Measurements from ENCODE around the gene ANKMY1.
A peak's percentile ranks its signal among the peaks of the same experiment; 100 is the strongest.

ANKMY1 gene, protein sequence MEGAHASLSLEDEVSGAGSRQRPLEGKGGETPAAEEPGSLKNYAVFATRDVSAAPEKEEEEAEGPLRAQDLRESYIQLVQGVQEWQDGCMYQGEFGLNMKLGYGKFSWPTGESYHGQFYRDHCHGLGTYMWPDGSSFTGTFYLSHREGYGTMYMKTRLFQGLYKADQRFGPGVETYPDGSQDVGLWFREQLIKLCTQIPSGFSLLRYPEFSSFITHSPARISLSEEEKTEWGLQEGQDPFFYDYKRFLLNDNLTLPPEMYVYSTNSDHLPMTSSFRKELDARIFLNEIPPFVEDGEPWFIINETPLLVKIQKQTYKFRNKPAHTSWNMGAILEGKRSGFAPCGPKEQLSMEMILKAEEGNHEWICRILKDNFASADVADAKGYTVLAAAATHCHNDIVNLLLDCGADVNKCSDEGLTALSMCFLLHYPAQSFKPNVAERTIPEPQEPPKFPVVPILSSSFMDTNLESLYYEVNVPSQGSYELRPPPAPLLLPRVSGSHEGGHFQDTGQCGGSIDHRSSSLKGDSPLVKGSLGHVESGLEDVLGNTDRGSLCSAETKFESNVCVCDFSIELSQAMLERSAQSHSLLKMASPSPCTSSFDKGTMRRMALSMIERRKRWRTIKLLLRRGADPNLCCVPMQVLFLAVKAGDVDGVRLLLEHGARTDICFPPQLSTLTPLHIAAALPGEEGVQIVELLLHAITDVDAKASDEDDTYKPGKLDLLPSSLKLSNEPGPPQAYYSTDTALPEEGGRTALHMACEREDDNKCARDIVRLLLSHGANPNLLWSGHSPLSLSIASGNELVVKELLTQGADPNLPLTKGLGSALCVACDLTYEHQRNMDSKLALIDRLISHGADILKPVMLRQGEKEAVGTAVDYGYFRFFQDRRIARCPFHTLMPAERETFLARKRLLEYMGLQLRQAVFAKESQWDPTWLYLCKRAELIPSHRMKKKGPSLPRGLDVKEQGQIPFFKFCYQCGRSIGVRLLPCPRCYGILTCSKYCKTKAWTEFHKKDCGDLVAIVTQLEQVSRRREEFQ

DNA sequence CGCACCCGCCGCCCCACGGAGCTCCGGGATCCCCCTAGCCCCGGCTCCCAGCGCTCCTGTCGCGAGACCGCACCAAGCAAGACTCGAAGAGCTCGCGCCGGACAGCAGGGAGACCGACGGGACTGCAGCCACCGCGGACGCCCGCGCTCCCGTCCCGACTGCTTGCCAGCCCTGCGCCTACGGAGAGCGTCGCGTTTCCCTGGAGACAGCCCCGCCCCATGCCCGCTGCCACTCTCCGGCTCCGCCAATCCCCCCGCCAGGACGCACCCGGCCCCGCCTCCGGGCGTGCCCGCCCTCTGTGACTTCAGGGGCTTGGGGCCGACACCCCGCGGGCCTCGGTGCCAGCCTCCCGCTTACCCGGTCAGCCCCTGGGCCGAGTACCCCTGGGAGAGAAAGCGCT is at the start of gene ANKMY1:
ANKMY1 (minus strand) TSS at position 181 of the 400 bp plus-strand sequence. CDS start 653 bp downstream, outside the sequence.
- no peak for DNase-seq

DNA sequence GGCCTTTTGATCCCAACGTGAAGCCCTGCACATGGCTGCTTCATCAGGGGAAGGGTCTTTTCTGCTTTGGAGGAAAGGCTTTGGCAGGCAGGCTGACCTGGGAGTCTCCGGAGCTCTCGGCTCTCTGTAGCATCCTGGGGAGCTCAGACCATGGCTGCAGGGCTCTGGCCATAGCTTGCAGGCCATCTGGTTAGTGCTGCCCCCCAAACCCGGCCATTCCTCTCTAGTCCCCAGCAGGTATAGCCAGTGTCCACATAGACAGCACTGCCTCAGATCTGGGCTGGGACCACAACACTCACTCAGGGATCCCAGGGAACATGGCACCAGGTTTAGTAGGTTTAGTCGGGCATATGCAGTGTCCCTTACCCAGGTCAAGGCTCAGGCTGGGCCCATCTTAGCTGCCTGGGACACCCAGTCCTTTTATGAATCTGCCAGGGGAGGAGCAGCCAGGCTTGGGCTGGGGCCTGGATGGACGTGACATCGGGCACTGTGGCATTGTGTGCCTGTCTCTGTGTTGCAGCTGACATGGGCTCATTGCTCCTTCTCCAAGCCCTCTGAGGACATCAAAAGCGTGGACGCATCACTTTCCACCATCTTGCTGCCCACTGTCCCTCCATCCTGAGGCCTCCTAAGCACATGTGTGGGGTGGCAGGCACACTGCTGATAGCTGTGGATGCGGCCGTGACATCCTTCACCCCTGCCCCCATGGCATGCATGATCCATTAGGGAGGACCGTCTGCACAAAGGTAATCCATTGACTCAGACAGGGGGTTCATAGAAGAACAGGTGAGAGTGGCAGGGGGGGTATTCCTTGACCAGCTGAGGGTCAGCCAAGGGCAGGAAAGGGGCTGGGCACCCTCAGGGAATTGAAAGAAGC is 48.3 kb upstream of the ANKMY1 start:
- DNase-seq, result no peak

DNA sequence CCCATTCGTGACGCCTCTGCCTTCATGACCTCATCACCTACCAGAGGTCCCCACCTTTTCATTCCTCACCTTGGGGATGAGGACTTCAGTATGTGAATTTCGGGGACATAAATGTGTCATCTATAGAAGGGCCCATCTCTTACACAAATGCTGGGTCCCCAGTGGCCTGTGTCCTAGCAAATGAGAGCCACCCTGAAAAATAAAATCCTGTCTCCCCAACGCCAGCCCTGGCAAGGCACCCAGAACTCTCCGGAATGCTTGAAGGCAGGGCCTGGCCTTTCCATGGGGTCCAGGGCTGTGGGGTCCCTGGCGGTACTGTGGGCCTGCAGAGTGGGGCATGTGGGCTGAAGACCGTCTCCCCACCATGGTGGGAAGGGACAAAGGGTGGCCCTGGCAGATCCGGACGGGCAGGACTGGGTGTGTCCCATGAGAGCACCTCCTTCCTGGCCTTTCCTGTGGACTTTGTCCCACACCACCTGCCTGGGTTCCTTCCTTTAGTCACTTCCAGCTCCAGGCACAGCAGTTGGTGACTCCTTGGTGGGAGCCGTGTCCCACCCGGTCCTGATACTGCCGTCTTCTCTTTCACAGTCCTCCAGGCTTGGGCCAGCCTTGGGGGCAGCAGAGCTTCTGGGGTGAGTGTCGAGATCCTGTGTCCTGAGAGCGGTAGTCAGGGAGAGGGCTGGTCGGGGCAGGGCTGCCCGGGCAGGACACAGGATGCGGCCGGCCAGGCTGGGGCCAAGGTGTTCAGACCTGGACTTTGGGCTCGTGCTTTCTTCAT is 47.3 kb upstream of the ANKMY1 start:
- DNase-seq, result no peak

DNA sequence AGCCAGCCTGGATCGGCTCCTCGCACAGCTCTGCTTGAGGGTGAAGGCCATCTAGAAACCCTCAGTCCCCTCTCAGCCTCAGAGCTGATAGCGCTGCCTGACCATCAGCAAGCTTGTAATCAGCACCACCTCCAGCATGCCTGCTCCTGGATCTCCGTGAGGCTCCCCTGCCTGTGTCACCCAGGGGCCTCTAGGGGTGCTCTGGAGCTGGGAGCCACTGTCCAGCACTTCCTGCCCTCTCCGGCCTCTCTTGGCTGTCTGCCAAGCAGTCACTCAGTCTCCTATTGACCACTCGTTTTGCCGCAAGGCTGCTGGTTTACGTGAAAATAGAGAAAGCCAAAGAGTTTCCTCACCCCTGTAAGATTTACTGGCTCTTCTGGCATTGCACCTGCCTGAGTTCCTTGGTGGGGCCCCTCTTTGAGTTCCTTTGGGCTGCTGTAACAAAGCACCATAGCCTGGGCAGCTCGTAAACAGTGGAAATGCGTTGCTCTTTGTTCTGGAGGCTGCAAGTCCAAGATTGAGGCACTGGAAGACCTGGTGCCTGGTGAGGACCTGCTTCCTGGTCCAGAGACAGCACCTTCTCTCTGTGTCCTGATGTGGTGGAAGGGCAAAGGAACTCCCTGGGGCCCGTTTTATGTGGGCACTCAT is 46.6 kb upstream of the ANKMY1 start:
- peak; percentile 68 for DNase-seq

DNA sequence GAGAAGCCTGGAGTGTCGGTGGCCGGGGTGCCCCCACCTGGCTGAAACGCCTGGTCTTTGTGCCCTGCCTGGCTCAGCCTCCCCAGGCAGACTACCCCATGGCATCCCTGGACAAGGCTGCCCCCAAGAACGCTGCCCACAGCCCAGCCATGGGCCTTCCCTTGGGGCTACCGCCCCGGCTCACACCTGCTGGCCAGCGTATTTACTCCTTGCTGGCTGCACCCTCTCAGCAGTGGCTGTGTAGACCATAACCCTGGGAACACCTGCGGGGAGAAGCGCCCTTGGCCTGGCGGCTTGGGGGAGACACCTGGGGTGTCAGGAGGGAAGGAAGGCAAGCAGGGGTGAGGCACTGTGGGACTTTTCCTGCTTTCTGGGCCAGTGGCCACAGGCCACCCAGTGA is 46.1 kb upstream of the ANKMY1 start:
- no peak for DNase-seq

DNA sequence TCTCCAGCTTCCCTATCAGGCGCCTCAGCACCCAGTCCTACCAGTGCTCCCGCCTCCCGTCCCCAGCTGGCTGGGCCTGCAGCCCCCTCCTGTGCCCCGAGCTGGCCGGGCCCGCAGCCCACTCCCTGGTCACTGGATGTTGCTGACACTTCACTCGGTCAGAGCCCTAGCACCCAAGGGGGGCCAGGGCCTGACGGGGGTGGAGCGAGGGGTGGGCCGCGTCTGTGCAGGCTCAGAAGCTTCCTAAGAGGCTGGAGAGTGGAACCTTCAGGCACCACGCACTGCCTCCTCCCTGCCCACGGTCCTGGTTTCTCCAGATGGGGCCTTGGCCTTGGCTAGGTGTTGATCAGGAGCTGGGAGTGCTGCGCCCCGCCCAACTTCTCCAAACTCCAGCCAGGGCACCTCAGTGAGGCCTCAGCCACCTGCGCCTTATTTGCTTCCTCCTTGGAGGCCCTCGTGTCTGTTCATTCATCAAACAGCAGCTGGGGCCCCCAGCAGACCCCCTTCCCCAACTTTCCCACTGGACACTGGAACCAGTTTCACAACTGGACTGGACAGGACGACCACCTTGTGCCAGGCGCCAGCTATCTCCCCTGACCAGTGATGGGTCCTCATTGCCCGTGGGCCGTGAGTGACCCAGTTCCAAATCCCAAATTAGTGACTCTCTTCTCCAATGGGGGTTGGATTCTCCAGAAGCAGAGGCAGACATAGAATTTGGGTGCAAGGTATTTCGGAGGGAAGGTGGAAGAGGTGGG is 45.5 kb upstream of the ANKMY1 start:
- DNase-seq, result no peak

DNA sequence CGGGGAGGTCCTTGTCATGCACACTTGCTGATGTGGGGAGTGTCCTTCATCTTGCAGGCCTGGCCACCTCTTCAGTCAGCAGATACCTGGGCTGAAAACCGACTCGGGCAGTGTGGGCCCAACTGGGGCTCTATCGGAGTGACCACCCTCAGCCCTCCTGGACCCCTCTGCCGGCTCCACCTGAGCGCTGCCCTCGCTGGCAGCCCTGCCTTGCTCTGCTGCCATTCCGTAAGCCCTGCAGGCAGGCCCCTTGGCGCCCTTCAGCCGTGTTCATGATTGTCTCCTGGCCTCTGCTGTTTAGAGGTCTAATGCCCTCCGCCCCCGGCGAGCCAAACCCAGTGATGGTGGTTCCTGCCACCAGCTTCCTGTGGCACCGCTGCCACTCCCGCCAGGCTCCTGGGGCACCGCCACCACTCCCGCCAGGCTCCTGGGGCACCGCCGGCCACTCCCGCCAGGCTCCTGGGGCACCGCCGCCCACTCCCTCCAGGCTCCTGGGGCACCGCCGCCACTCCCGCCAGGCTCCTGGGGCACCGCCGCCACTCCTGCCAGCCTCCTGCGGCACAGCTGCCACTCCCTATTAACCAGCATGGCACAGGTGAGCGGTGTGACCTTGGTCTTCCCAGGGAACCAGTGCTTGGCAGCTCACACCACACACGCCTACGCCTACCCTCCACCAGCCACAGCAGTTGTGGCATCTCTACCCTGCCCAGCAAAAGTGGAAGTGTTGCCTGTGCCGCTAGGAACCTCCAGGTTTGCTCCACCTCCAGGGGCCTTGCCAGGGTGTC is 44.7 kb upstream of the ANKMY1 start:
- DNase-seq, result no peak

DNA sequence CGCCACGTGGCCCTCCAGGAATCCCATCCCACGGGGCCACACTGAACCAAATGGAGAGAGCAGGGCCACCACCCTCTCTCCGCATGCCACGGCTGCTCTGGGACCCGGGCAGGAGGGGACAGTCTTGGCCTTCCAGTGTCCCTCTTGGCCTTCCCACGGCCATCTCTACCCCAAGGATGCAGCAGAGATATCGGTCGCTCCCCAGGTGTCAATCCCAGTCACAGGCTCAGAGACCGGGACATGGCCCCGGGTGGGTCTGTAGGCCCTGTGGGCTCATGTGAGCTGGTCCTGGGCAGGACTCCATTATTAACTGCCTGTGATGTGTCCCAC is 44.0 kb upstream of the ANKMY1 start:
- no peak for DNase-seq

DNA sequence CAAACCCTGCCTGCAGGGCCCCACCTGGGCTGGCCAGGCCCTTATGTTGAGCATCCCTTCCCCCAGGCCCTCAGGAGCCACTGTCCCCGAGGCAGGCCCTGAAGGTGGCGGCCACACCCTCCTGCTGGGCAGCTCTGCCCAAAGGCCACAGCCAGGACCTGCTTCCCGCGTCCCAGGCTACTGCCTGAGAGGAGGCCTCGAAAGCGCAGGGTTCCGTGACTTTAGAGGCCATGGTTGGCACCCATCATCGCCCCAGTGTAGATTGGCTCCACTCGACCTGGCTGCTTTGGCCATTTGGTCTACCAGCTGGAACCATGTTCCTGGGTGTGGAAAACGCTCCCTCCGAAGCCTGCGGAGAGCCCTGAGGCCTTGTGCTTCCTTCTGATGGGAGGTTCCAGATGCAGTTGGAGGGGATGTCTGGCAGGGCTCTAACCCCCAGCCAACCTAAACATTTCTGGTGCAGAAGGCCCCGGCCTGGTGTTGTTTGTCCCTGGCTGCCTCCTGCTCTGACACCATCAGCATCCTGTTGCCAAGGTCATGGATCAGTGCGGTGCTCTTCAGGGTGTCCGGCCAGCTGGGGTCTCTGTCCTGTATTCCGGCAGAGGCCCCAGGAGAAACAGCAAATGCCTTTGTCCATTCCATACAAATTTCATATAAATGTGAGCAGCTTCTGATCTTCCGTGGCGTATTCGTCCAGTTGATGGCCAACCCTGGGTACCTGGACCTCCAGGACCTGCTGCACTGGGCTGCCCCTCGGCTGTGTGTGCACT is 43.5 kb upstream of the ANKMY1 start:
- DNase-seq, result no peak

DNA sequence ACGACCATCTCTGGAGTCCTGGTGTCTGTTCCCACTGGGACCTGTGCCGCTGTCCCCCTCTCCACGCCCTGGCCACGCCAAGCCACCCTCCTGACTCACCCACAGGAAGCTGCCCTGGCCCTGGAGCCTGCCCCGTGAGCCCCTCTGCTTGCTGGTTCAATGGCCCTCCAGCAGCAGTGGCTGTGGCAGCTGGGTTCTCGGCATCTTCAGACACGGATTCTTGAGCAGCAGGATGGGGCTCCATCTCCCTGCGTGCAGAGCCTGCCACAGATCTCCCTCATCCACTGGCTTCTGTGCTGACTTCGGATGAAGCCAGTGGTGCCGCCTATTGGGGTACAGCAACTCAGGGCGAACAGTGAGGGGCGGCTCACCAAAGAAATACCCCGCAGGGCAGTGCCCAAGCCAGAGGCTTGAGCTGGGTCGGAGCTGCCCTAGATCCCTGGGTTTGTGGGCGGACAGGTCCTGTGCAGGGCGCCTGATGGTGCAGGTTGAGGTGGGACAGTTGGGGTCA is 42.7 kb upstream of the ANKMY1 start:
- DNase-seq, result no peak

DNA sequence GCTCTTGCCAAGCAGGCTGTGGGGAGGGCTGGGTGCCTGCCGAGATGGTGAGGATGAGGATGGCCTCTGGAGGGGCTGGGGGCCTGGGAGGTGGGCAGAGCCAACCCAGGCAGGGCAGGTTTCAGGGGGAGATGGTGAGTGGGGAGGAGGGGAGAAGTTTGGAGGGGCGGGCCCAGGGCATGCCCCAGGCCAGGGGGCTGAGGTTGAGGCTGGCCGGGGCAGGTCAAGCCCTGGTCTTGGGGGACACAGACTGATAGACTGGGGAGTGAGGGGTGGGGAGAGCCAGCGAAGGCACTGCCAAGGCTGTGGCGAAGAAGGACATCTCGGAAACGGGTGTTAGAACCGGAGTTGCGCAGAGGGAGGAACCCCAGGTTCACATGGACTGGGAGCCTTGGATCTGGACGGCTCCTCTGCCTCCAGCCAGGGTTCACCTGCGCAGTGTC is 41.4 kb upstream of the ANKMY1 start:
- no peak for DNase-seq

DNA sequence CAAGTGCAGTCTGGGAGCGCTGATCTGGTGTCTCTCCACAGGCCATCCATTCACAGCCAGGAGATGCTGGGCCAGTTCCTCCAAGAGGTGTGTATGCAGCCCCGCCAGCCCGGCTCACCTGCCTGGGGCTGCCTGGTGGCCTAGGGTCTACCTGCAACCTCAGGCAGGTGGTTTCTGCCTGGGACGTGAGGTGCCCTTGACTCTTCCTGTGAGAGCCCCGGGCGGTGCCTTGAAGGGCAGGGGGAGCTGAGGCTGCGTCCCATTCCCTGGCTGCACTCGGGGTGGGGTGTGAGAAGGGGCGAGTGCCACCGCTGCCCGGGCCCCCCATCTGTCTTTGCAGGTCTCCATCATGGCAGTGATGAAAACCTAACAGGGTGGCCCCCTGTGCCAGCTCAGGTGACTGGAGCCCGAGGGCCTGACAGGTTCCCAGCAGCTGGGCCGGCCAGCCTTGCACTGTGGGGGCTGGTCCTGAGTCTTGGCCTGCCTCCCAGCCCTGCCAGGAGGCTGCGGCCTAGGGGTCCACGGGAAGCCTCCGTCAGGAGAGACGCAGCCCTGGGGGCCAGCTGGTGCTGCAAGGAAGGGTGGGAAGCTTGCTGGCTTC is 40.6 kb upstream of the ANKMY1 start:
- no peak for DNase-seq

DNA sequence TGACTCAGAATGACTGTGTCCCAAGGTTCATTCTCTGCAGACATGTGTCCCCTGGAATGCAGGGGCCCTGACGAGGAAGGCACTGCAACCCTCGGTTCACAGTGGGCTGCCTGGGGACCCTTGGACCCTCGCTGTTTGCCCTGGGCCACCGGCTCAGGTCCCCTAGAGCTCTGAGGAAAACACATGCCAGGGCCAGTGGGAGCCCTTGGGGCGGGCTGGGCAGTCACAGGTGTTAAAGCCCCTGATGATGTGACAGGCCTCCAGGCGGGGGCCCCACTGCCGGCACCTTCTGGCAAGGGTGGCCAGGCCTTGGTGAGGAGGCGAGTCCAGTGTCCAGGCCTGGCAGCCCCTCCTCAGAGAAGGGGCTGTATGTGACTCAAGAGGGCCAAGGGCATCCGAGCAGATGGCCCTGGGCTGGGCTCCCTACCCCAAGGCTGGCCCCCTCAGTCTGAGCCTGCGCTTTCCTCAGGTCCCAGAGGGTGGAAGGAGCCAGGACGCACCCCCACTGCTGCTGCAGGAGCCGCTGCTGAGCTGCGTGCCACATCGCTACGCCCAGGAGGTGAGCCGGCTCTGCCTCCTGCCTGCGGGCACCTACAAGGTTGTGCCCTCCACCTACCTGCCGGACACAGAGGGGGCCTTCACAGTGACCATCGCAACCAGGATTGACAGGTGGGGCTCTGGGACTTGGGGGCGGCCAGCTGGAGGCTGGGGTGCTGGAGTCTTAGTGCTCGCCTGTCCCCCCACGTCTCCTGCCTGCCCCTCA is 39.8 kb upstream of the ANKMY1 start:
- DNase-seq, result no peak

DNA sequence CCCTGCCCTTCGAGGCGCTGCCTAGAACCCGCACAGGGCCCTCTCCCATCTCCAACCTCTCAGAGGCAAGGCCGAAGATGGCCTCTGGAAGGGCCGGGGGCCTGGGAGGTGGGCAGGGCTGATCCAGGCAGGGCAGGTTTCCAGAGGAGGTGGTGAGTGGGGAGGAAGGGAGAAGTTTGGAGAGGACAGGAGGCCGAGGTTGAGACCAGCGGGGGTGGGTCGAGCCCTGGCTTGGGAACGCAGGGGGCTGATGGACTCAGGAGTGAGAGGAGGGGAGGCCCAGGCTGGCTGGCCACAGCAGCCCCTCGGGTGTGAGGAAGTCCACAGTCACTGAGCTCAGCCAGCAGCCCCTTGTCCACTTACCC is 39.2 kb upstream of the ANKMY1 start:
- no peak for DNase-seq

DNA sequence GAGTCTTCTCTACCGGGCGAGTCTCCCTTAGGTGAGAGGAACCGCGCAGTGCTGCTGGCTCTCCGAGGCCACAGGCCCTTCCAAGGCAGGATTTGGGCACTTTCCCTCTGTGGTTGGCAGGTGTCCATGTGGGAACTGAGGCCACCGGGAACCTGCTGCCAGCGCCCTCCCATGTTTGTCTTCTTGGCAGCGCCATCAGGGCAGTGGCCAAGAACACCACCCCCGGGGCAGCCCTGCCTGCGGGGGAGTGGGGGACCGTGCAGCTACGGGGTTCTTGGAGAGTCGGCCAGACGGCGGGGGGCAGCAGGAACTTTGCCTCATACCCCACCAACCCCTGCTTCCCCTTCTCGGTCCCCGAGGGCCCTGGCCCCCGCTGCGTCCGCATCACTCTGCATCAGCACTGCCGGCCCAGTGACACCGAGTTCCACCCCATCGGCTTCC is 38.7 kb upstream of the ANKMY1 start:
- DNase-seq, result no peak

DNA sequence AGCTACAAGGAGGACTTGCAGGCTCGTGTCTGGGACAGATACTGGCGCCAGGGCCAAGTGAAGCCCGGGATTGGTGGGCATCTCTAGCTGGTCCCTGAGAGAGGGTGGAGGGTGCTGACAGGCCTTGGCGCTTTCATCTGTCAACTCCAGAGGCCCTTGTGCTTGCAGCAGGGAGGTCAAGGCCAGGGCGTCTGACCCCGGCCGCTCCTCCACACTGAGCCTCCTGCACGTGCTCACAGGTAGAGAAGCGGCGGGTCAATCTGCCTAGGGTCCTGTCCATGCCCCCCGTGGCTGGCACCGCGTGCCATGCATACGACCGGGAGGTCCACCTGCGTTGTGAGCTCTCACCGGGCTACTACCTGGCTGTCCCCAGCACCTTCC is 38.3 kb upstream of the ANKMY1 start:
- no peak for DNase-seq

DNA sequence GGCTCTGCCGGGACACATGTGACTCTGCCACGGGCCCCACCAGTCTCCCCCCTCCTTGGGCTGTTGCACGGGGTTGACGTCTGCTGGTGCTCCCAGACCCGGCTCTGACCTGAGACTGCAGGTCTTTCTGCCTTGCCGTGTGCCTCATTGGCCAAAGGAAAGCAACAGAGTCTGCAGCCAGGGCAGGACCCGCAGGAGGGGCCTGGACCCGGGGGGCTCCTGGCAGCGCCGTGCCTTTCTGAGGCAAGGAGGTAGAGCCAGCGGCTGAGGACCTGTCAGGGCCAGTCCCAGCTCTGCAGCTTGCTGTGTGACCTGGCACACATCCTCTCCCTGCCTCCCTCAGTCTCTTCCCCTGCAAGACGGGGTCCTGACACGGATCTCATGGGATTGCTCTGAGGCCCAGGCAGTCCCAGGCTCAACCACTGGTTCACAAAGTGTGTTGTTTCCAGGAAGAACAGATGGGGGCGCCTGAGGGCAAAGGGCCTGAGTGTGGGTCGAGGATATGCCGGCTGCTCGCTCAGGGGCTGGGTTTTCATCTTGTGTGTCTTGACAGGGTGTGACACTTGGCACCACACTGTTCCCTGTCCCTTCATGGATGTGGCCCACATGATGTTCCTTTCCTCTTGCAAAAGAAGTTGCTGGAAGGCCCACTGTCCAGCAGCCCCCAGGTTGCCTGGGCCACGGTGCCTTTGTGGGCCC is 37.7 kb upstream of the ANKMY1 start:
- peak; percentile 41 for DNase-seq
